ENCODE data around the gene LEO1.

LEO1 gene

GRCh38 chr15:51924156-51925068 is 47.2 kb downstream of the LEO1 start:
- no peak for DNase-seq

GRCh38 chr15:51917493-51917892 is 54.1 kb downstream of the LEO1 start:
- peak; percentile 33 for DNase-seq

GRCh38 chr15:51912528-51912927 is 59.0 kb downstream of the LEO1 start:
- no peak for DNase-seq

- no peak for DNase-seq
Measured at GRCh38 chr15:51909584-51909983, 62.0 kb downstream of the LEO1 start.

- DNase-seq: no peak
Measured at GRCh38 chr15:51908316-51908715, 63.3 kb downstream of the LEO1 start.

GRCh38 chr15:51907136-51907862 is 64.3 kb downstream of the LEO1 start:
- DNase-seq: peak; percentile 93

GRCh38 chr15:51904931-51905330 is 66.6 kb downstream of the LEO1 start:
- no peak for DNase-seq

- no peak for DNase-seq
Measured at GRCh38 chr15:51904421-51904820, 67.2 kb downstream of the LEO1 start.

GRCh38 chr15:51889486-51889885 is 82.1 kb downstream of the LEO1 start:
- DNase-seq: no peak

- no peak for DNase-seq
Measured at GRCh38 chr15:51888593-51889195, 82.9 kb downstream of the LEO1 start.
